K562 treated with DMSO at 1 percent for 12 hours (cell line): Measurements from ENCODE around the gene ADGRG6. TPM values are rescaled to one million over a fixed set of nuclear protein-coding genes. Genes with fewer than 3 reads are reported as not detected.

Experiments used
- total RNA-seq: library from RNA; unstranded; fragments of 300-600 nt; gene quantifications from 2 replicates; pipeline ENCODE4 v1.2.3, GENCODE V29; 2022; ENCODE audit not compliant: insufficient read depth

ADGRG6 gene
- not detected in 2 replicates for total RNA-seq

GRCh38 chr6:142301651-142302391, at the start of gene ADGRG6:
ADGRG6 (plus strand) TSS chr6:142302007; CDS start chr6:142302330, 323 bp downstream.

Other genes with a start within 250 kb of the ADGRG6 start
- not detected in 2 replicates for gene GJE1, start 169.1 kb upstream of the ADGRG6 start, total RNA-seq
- gene NMBR, start 154.9 kb upstream of the ADGRG6 start, total RNA-seq, result not detected in 2 replicates
- 32.0 and 54.8 TPM in 2 replicates for gene VTA1, start 154.7 kb upstream of the ADGRG6 start, total RNA-seq